ENCODE data around the gene SREK1.

SREK1 gene

DNA sequence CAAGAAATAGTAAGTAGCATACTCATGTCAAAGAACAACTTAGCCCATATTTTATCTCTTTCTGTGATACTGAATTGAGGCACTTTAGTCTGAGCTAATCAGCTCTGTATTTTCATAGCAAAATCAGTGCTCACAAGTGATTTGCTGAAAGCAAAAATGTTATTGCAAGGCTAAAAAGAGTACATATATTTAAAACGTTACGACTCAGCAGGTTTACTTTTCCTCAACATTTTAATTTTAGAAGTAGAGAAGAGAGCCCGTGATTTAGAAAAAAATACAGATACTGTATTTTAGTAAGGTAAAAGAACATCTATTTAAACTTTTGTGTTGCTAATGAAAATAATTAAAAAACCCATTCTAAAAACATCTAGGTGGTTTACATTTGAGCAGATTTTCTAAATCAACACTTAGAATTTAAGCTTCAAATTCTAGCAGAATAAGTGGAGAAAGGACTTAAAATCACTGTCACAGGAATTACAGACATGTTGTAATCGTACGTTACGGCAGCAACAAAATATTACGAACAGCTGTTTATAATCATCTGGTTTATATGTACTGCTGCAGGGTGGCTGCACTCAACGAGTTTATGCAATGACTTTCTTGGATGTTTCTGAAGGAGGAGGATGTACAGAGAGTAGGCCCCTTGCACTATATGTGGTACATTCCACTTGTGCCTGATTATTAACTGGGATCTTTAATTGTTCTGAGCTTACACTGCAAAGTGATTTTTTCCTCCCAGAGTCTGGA lies 20.1 kb downstream of the SREK1 start:
- DNase-seq = no peak

DNA sequence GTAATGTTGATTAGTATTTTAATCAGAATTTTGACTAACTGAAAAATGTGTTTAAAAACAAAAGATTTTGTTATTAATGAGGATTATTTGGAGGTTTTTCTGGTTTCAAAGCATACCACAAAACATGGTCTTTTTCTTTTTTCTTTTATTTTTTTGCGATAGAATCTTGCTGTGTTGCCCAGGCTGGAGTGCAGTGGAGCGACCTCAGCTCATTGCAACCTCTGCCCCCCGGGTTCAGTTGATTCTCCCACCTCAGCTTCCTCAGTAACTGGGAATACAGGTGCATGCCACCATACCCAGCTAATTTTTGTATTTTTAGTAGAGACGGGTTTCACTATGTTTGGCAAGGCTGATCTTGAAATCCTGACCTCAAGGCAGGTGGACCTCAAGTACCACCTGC lies 24.1 kb downstream of the SREK1 start:
- no peak for DNase-seq

DNA sequence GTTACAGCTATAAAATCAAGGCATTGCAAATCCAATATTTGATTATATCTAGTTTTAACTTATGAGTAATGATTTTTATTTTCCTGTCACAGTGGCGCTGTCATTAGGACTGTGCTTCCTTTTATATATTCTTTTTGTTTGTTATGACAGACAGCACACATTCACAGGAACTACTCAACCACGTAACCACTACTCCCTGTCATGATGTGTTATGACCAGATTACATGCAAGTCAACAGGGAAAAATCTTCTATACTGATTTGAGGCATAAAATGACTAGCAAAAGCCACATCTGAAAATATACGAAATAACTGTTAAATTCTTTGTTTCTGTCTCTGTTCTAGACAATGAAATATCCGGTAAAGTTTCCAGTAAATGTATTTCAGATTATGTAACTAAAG lies 25.4 kb downstream of the SREK1 start:
- no peak for DNase-seq

DNA sequence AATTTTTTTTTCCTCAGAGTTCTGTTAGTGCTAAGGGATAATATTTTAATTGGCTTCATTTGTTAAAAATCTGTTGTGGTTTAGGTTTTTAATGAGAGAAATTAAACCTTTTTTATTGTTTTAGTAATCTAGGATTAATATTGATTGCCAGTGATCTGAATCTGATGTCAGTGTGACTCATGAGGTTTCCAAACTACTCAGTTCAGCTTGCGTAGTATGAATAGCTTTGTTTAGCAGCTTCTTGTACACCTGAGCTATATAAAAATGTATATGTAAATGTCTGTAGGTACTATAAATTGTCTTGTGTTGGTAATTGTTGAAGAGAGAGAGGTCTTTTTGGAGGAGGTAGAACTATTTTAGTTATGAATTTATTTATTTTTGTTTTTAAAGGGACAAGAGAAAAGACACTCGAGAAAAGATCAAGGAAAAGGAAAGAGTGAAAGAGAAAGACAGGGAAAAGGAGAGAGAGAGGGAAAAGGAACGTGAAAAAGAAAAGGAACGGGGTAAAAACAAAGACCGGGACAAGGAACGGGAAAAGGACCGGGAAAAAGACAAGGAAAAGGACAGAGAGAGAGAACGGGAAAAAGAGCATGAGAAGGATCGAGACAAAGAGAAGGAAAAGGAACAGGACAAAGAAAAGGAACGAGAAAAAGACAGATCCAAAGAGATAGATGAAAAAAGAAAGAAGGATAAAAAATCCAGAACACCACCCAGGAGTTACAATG lies 26.3 kb downstream of the SREK1 start:
- DNase-seq = no peak

DNA sequence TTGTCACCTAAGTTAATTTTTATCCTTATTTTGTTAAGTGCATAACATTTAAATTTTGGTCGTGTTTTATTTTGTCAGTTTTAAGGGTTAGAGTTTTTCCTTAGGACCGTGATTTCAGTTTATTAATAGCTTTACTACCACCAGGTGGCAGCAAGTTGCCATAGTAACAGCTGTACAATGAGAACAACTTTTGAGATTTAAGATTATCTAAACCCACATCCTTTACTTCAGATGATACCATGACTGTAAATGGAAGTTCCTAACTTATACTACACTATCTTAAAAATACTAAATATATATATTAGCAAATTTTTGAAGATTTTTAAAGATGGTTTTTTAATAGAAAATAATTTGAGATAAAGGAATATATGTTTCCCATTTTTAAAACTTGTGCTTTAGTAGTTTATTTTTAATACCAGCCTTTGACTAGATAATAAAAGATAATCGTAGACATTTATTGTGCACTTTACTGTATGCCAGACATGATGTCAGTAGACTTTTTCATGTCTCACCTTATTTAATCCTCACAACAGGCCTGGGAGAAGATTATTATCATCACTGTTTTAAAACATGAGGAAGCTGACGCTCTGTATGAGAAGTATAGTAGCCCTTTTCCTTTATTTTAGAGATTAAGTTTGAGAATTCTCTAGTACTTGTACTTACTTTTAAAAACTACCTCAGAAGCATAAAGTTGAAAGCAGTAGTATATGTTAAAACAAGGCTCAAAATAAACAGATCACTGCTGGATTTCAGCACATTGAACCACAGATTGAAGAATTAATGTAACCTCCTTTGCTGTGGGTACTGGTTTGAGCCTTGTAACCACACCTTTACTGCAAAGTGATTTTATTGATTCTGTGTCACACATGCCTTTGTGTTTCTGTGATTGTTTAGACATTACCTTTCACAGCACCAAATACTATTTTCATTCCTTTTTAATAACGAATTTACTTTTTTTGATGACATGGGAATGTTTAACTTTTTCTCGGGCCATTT lies 27.5 kb downstream of the SREK1 start:
- DNase-seq = peak; percentile 47

DNA sequence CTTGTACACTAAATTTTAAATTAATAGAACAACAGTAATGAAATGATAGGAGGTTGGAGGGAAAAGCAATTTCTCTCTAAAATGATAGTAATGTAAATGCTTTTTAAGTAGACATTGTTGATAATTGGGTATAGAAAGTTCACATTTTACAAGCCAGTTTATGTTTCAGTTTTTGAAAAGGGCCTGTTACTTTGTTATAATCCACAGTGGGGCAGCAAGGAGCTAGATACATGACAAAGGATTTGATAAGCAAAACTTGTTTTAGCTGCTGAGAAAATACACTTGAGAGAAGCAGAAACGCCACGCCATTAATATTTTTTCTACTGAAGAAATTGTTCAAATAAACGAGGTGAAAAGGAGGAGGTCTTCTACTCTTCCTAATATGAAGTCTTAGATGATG lies 30.2 kb downstream of the SREK1 start:
- DNase-seq = no peak

DNA sequence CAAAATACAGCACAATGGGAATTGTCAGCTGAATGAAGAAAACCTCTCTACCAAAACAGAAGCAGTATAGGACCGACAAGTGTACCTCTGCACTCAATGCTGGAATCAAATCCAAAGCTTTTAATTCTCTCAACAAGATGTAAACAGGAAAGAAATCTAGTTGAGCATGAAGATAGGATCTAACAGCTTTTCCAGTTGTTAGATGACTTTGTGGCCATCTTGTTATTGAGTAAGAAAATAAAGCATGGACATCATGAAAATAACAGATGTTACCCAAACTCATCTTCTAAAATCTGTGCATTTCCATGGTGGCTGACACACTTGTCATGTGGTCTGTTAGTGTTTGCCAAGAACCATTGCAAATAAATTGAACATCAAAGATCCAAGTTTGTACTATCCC lies 34.7 kb downstream of the SREK1 start:
- DNase-seq = no peak

DNA sequence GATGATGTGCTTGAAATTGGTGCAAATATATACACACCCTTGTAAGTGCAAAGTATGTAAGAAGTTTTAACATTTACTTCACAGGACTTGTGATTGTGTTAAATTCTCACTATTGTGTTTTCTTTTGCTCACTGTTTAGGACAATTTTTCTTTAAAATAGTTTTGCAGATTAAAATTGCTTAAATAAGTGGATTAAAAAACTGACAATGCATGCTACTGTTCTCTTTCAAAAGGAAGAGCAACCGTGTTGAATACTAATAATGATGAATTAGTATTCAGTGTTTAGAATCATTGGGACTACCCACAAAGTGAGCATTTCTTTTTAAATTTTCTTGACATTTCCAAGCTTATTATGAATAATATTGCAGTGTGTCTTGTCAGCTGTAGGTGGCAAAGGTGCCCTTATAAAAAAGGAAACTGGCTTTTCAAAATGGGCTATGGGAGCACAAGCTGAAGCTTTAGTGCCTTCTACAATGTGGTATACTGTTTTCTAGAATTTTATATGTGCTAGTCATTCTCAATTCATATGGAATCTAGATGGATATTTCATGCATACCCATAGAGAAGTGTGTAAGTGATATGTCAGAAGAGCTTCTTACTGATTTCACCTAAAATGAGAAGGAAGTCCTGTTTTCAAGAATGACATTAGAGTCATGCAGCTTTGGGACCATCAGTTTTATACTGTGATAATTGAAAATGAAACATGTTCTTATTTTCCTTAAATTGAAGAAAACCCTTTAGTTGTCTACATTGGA lies 35.4 kb downstream of the SREK1 start:
- no peak for DNase-seq

DNA sequence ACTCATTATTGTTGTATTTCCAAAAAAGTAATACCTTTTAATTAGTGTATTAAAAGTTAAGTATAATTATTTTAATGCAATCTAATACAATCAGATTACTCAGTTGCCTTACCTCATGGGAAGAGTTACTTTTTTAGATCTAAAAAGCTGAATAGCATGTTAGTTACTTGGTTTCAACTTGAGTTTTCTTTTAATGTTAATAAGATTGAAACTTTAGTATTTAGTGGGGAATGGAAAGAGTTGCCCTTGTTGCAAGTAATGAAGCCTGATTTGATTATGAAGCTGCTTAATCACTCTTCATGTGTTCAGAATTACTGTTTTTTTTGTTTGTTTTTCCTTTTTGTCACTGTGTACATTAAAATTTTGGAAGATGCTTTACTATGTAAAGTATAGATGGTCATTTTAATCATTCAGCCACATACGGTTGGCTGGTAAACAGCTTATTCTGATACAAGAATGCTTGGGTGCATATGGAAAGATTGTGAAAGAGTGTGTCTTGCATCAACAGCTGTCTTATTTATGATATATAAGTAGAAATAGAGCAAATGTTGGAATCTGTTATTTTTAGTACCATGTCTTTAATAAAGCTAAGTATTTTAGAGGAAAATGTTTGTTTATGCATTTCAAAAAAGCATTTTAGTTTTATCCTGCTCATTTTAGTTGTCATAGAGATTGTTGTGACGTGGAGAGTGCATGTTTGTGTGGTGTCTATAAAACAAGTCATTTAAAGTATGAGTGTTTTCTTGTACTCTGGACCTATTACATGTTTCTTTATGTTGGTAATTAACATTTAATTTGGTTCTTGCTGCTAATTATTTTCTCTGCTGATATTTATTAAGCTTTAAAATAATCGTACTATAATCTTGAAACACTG lies 36.4 kb downstream of the SREK1 start:
- DNase-seq = no peak

DNA sequence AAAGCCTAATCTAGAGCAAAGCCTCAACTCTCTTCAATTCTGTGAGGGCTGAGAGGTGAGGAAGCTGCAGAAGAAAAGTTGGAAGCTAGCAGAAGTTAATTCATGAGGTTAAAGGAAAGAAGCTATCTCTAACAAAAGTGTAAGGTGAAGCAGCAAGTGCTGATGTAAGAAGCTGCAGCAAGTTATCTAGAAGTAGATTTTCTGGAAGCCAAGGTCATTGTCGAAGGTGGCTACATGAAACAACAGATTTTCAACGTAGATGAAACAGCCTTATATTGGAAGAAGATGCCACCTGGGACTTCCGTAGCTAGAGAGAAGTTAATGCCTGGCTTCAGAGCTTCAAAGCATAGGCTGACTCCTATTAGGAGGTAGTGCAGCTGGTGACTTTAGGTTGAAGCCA lies 42.0 kb downstream of the SREK1 start:
- DNase-seq = no peak

DNA sequence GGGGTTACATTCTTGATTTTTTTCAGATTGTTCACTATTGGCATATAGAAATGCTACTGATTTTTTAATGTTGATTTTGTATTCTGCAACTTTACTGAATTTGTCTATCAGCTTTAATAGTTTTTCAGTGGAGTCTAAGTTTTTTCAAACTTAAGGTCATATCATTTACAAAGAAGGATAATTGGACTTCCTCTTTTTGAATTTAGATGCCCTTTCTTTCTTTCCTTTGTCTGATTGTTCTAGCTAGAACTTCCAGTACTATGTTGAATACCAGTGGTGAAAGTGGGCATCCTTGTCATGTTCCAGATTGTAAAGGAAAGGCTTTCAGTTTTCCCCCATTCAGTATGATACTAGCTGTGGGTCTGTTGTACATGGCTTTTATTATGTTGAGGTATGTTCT lies 49.3 kb downstream of the SREK1 start:
- no peak for DNase-seq

DNA sequence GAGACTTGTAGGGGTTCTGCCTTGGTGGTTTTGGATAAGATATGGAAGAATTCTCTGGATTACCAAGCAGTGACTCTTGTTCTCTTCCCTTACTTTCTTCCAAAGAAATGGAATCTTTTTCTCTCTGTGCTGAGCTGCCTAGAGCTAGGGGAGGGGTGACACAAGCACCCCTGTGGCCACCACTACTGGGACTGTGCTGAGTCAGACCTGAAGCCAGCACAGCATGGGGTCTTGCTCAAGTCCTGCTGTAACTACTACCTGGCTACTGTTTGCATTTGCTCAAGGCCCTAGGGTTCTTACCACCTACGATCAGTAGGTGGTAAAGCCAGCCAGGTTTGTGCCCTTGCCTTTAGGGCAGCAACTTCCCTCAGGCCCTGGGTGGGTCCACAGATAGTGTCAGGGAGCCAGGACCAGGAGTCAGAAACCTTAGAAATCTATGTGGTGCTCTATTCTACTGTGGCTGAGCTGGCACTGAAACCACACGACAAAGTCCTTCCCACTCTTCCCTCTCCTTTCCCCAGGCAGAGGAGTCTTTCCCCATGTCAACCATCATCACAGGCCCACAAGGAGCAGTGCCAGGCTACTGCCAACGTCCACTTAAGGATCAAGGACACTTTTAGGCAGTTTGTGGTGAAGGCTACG lies 53.8 kb downstream of the SREK1 start:
- DNase-seq = no peak

DNA sequence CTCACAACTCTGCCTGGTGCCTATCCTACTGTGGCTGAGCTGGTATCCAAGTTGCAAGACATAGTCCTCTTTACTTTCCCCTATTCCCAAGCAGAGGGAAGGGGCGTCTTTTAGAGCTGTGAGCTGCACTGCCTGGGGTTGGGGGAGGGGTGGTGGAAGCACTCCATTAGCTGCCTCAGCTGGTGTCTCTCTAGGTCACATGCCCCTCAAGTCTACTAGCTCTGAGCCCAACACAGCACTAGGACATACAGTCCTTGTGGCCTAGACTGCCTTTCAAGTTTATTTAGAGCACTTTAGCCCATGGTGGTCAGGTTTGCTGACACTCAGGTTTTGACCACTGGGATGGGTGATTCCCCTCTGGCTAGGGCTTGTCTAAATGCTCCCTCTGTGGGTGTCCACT lies 54.7 kb downstream of the SREK1 start:
- DNase-seq = no peak

DNA sequence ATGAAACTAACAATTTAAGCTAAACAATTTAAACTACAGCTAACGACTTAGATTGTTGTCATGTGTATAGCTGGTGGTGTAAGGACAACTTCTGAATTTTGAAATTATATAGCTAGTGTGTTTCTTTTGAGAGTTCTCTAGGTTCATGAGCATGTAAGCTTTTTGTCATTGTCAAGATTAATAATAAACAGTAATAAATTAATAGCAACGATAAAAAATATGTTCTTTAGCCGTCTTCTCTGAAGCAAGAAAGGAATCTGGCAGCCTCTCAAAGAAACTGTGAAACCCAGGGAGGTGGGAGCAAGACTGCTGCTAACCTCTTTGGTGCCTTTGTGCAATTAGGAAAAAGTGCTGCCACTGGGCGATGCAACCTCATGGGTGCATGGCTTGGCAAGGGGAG lies 59.4 kb downstream of the SREK1 start:
- no peak for DNase-seq

DNA sequence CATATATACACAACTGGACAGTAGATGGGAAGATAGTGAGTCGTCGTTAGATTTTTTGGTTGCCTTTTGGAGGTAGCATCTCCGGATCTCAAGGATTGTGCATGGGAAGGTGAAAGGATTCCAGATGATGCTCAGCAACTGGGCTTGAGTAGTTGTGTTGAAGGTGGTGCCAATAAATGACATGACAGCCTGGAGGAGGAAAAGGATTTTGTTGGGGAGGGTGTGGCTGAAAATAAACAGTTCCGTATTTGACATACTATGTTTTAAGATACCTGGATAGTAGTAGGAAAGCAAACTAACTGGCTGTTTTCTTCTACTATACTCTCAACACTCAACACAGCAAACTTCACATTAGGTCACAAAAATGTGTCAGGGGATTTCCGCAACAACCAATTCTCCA lies 62.4 kb downstream of the SREK1 start:
- DNase-seq = no peak

DNA sequence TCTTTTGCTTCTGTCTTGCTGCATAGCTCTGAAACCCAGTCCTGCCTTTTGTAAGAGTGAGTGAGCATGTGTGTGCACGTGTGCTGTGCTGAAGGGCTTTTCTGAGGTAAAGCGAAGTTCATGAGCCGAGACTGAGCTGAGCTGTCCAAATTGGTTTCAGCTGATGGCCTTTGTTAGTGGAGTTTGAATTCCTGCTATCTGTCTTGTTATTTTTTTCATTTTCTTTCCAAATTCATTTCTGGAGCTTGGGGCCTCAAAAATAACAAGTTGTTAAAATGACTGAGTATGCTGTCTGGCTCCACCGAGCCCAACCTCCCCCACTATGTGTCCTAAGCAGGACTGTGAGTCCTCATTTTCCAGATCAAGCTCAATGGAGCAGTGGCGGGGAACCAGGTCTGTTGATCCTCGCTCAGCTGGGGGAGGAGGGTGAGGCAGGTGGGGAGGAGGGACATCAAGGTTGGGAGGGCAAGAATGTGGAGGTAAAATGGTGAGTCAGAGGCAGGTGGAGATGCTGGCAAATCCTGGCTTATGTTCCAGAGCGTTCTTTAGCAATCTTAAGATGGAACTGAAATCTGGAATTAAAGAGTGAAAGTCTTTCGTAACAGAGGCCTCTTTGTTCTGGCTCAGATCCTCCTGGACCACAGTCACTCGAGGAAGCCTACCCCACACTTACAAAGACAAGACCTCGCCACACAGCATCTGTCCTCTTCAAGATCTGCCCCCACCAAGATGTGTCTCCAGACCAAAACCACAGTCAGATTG lies 63.9 kb downstream of the SREK1 start:
- no peak for DNase-seq

DNA sequence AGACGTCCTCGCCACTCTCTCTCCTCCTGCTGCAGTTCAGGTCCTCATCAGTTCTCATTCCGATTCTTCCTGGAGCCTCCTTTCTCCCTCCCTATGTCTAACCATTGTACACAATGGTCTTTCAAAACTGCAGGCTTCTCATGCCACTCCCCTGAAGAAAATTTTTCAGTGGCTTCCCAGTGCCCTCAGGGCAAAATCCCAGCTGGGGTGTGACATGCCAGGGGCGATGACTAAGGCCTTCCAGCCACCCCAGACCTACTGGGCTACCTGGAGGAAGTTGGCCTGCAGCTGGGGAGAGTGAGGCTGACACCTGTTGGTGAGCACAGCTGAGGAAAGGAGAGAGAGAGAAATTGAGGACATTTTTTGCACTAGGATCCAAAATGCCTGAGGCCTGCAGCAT lies 65.2 kb downstream of the SREK1 start:
- no peak for DNase-seq

DNA sequence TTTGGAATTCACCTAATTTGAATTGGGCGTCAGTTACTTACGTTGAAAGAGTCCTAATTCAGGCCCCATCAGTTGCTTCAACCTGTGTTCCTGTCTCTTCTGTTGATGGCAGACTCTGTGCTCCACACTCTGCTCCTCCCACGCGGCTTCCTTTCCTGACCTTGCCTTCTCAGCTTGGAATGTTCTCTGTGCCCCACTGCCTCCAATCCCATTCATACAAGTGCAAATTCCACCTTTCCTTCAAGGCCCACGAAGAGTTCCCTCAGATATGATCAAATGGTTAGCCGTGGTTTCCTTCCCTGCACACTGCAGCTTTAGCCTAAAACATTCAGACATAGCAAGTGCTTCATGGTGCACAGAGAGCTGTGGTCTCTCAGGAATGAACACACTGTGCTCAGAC lies 65.7 kb downstream of the SREK1 start:
- no peak for DNase-seq

DNA sequence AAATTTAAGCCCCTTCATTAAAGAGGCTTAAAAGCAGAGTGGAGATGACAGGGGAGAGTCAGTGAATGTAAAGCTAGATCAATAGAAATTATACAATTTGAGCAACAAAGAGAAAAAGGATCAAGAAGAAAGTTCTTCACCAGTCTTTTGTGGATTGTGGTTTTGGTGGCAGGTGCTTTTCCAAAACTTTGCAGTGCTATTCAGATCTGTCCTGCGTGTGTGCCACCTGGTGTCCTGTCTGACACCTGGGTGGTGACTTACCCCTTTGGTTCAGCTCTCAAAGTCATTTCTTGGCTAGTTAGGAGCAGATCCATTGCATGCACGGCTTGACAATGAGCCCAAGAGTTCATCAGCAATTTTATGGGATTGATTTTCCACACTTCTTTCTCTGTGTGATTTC lies 69.4 kb downstream of the SREK1 start:
- no peak for DNase-seq

DNA sequence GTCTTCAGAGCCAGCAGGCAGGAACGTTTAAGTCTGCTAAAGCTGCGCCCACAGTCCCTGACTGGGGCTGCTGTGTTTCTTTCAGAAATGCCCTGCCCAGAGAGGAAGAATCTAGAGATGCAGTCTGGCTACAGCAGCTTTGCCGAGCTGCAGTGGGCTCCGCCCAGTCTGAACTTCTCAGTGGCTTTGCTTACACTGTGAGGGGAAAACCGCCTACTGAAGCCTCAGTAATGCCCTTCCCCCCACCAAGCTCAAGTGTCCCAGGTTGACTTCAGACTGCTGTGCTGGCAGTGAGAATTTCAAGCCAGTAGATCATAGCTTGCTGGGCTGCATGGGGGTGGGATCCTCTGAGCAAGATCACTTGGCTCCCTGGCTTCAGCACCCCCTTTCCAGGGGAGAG lies 78.4 kb downstream of the SREK1 start:
- DNase-seq = no peak
